Measurements from ENCODE around the gene ADRA2C. TPM values are rescaled to one million over a fixed set of nuclear protein-coding genes. Genes with fewer than 3 reads are reported as not detected.

ADRA2C gene
- total and polyA plus RNA-seq, 12 donors: 1.1 to 34.0 (median 5.3) TPM

GRCh38 chr4:3800351-3800750 lies 34.2 kb downstream of the ADRA2C start:
- H3K27me3 ChIP-seq: peaks cover 8% of the 10 kb centered on the region

GRCh38 chr4:3801521-3801920 lies 35.3 kb downstream of the ADRA2C start:
- Histone ChIP-seq H3K27me3 (peaks cover 8% of the 10 kb centered on the region), H3K9me3 (replicated peaks in 1 of 3) (no peaks in the 10 kb centered on the region), H3K4me3 (no peak overlapping the region), H3K4me1 (replicated peaks in 1 of 2) (no peaks in the 10 kb centered on the region), H3K36me3 (replicated peaks in 1 of 2) (no peaks in the 10 kb centered on the region), H3K27ac (no peak overlapping the region)
- no peak for DNase-seq
- TF ChIP-seq CTCF (IDR thresholded peaks at IDR 0.05): no peak
- no peak for TF ChIP-seq POLR2A (IDR thresholded peaks at IDR 0.05)
- intact Hi-C loops (cut with DNase I): no loop called here
- WGBS, 4 donors: 63 to 83% (median 81%) methylated on average over 6 to 8 of the region's 8 CpGs

More at GRCh38 chr4:3800351-3800750, 34.2 kb downstream of the ADRA2C start:
- WGBS, 4 donors: 69 to 80% (median 77%) methylated on average over 12 of the region's 12 CpGs
- H3K9me3 ChIP-seq (replicated peaks in 1 of 3): no peaks in the 10 kb centered on the region
- no peak overlapping the region for H3K4me3 ChIP-seq
- H3K36me3 ChIP-seq (replicated peaks in 1 of 2): no peaks in the 10 kb centered on the region
- DNase-seq: no peak
- intact Hi-C loops (cut with DNase I): no loop called here
- TF ChIP-seq POLR2A (IDR thresholded peaks at IDR 0.05): no peak
- no peak for TF ChIP-seq CTCF (IDR thresholded peaks at IDR 0.05)
- H3K4me1 ChIP-seq (replicated peaks in 1 of 2): no peaks in the 10 kb centered on the region
- no peak overlapping the region for H3K27ac ChIP-seq

- DNase-seq: no peak
- 78 to 85% (median 81%) methylated on average over 13 to 15 of the region's 15 CpGs for WGBS, 4 donors
- Histone ChIP-seq H3K4me3 (no peak overlapping the region), H3K36me3 (replicated peaks in 1 of 2) (no peaks in the 10 kb centered on the region), H3K27ac (no peak overlapping the region), H3K27me3 (peaks cover 8% of the 10 kb centered on the region), H3K4me1 (replicated peaks in 1 of 2) (no peaks in the 10 kb centered on the region), H3K9me3 (replicated peaks in 1 of 3) (no peaks in the 10 kb centered on the region)
- TF ChIP-seq POLR2A (IDR thresholded peaks at IDR 0.05) (no peak), CTCF (IDR thresholded peaks at IDR 0.05) (no peak)
- intact Hi-C loops (cut with DNase I): no loop called here
Measured at GRCh38 chr4:3801931-3802550, 35.9 kb downstream of the ADRA2C start.

GRCh38 chr4:3802571-3803474 lies 36.6 kb downstream of the ADRA2C start:
- no peaks in the 10 kb centered on the region for H3K9me3 ChIP-seq (replicated peaks in 1 of 3)
- intact Hi-C loops (cut with DNase I): no loop called here
- H3K27me3 ChIP-seq: peaks cover 8% of the 10 kb centered on the region
- no peaks in the 10 kb centered on the region for H3K4me1 ChIP-seq (replicated peaks in 1 of 2)
- no peak for DNase-seq
- WGBS, 4 donors: 27 to 36% (median 35%) methylated on average over 4 to 13 of the region's 13 CpGs
- H3K4me3 ChIP-seq: no peak overlapping the region
- H3K36me3 ChIP-seq (replicated peaks in 1 of 2): no peaks in the 10 kb centered on the region
- no peak for TF ChIP-seq POLR2A (IDR thresholded peaks at IDR 0.05)
- TF ChIP-seq CTCF (IDR thresholded peaks at IDR 0.05): no peak
- H3K27ac ChIP-seq: no peak overlapping the region

All from adrenal gland (tissue), 12 donors.